Mammary epithelial cell (primary cell): ENCODE data around the gene ZNF473.

Experiments
- CTCF ChIP-seq, 2 donors: IDR thresholded peaks in 1 of 2; conservative IDR thresholded peaks in 1 of 2; 2 replicates each; pipeline ENCODE4 v1.5.1; 2011 to 2012; ENCODE audit warnings: inconsistent platforms in 2 of 2, low read length in 2 of 2, mild to moderate bottlenecking in 2 of 2, control low read depth in 1 of 2, low read depth in 1 of 2; ENCODE audit not compliant: insufficient read depth in 1 of 2; ENCODE audit errors: extremely low read depth in 1 of 2
- EZH2 ChIP-seq: IDR thresholded peaks from 2 replicates; pipeline ENCODE4 v1.6.1; 2012; ENCODE audit warnings: low read length, inconsistent platforms, borderline replicate concordance

- TF ChIP-seq CTCF (conservative IDR thresholded peaks at IDR 0.05 in 1 of 2, IDR thresholded peaks at IDR 0.05 in 1 of 2; ENCODE audit: extremely low read depth in 1 of 2, insufficient read depth in 1 of 2, low read depth in 1 of 2, low read length in 2 of 2): no peak
- no peak for TF ChIP-seq EZH2
These were observed 24.8 kb downstream of the ZNF473 start for GRCh38 chr19:50050406-50051227.
